Gastrocnemius medialis (tissue), 4 donors: ENCODE data around the gene ATP6V0A1. TPM values are rescaled to one million over a fixed set of nuclear protein-coding genes. Genes with fewer than 3 reads are reported as not detected.
"Not testable (repeated sequence)": the region's sequence is repeated elsewhere in the genome, so short reads cannot be mapped to it uniquely, and the experiment has no call there.

Source experiments
- ATAC-seq, 2 donors: fragments of 150-250 bp; one replicate each; pipeline ENCODE4 v1.9.1; 2016
- DNase-seq, 2 donors: peaks; one replicate each; pipeline ENCODE4 v3.0.0-alpha.2; 2019
- H3K27ac ChIP-seq, 4 donors: fragments of 200-600 bp; sonication (generic); 1 replicate in 1 of 4; 2 replicates in 3 of 4; pipeline ENCODE4 v1.5.1; 2016 to 2018; ENCODE audit warnings: mild to moderate bottlenecking in 2 of 4, moderate library complexity in 1 of 4
- H3K27me3 ChIP-seq, 3 donors: fragments of 200-600 bp; sonication (generic) in 2 of 3; 1 replicate in 1 of 3; 2 replicates in 2 of 3; pipeline versions ENCODE4 v1.5.1 to v1.6.0; 2016 to 2019; ENCODE audit warnings: mild to moderate bottlenecking in 1 of 3, moderate library complexity in 1 of 3
- H3K36me3 ChIP-seq, 2 donors: fragments of 200-600 bp; sonication (generic) in 1 of 2; one replicate each; pipeline ENCODE4 v1.5.1; 2017 to 2018
- H3K4me1 ChIP-seq, 2 donors: fragments of 200-600 bp; sonication (generic) in 1 of 2; one replicate each; pipeline ENCODE4 v1.5.1; 2016 to 2017; ENCODE audit warnings: mild to moderate bottlenecking in 2 of 2
- H3K4me3 ChIP-seq, 4 donors: fragments of 200-600 bp; sonication (generic) in 3 of 4; 1 replicate in 1 of 4; 2 replicates in 3 of 4; pipeline ENCODE4 v1.5.1; 2016 to 2019; ENCODE audit warnings: mild to moderate bottlenecking in 2 of 4
- H3K9me3 ChIP-seq, 3 donors: fragments of 200-600 bp; sonication (generic) in 2 of 3; 1 replicate in 1 of 3; 2 replicates in 2 of 3; pipeline ENCODE4 v1.5.1; 2016 to 2019
- POLR2A ChIP-seq, 2 donors: fragments of 450-650 bp; IDR thresholded peaks; one replicate each; pipeline ENCODE4 v1.6.1; 2017; ENCODE audit warnings: antibody characterized with exemption in 2 of 2, mild to moderate bottlenecking in 2 of 2, moderate library complexity in 2 of 2
- in situ Hi-C, 4 donors: fragments of 200-750 bp; cut with MboI; loops; one replicate each; pipeline versions ENCODE4 v1.15.0 to v1.8.0; 2017; ENCODE audit warnings: low sequenced_read_pairs in 4 of 4
- intact Hi-C: fragments of 100-400 bp; cut with DNase I; formaldehyde crosslinking; loops from one replicate; pipeline ENCODE4 v1.15.1; 2023; ENCODE audit warnings: low total_unique reads
- total RNA-seq, 4 donors: library from RNA; depleted of rRNA; stranded (reverse); fragments of >200 nt; gene quantifications; one replicate each; pipeline versions ENCODE4 v1.1.0 to v1.2.3, GENCODE V29; 2016
- TF ChIP-seq, protein P1 (sequence below), 5 experiments: fragments of 450-650 bp in 3 of 5; fragments of 200-600 bp in 2 of 5; sonication (generic) in 2 of 5; IDR thresholded peaks in 4 of 5; conservative IDR thresholded peaks in 1 of 5; 1 replicate in 4 of 5; 2 replicates in 1 of 5; pipeline ENCODE4 v1.5.1; 2016 to 2019; ENCODE audit warnings: antibody characterized with exemption in 5 of 5, mild to moderate bottlenecking in 3 of 5, moderate library complexity in 3 of 5

ATP6V0A1 gene
- total RNA-seq, 4 donors from 2014 or later = 65.3 to 138 (median 95.3) TPM

DNA sequence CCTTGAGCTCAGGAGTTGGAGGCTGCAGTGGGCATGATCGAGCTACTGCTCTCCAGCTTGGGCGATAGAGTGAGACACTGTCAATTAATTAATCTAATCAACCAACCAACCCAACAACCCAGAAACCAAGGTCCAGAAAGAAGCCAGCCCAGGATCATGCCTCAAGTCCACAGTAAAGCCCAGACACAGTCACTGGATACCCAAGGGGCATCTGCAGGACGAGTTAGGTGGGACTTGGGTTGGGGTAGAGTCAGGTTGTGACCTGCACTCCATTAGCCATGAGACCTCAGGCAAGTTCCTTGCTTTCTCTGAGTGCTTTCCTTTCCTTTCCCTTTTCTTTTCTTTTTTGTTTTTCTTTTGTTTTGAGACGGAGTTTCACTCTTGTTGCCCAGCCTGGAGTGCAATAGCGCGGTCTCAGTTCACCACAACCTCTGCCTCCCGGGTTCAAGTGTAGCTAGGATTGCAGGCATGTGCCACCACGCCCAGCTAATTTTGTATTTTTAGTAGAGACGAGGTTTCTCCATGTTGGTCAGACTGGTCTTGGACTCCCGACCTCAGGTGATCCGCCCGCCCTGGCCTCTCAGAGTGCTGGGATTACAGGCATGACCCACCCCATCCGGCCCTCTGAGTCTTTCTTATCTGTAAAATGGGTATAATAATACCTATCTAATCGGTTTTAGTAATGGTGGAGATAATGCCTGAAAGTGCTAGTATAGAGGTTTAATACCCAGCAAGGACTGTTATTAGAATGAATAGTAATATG is 90.5 kb downstream of the ATP6V0A1 start:
- intact Hi-C loops (no loop called here), in situ Hi-C loops (no loop called here)
- DNase-seq = no peak
- no peaks in the 10 kb centered on the region for H3K9me3 ChIP-seq
- no peak for ATAC-seq
- H3K36me3 ChIP-seq = no peaks in the 10 kb centered on the region
- no peak overlapping the region for H3K4me3 ChIP-seq
- TF ChIP-seq, protein P1, sequence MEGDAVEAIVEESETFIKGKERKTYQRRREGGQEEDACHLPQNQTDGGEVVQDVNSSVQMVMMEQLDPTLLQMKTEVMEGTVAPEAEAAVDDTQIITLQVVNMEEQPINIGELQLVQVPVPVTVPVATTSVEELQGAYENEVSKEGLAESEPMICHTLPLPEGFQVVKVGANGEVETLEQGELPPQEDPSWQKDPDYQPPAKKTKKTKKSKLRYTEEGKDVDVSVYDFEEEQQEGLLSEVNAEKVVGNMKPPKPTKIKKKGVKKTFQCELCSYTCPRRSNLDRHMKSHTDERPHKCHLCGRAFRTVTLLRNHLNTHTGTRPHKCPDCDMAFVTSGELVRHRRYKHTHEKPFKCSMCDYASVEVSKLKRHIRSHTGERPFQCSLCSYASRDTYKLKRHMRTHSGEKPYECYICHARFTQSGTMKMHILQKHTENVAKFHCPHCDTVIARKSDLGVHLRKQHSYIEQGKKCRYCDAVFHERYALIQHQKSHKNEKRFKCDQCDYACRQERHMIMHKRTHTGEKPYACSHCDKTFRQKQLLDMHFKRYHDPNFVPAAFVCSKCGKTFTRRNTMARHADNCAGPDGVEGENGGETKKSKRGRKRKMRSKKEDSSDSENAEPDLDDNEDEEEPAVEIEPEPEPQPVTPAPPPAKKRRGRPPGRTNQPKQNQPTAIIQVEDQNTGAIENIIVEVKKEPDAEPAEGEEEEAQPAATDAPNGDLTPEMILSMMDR (IDR thresholded peaks at IDR 0.05 in 4 of 5, conservative IDR thresholded peaks at IDR 0.05 in 1 of 5) = no peak
- no peak for TF ChIP-seq POLR2A (IDR thresholded peaks at IDR 0.05)
- no peaks in the 10 kb centered on the region for H3K27me3 ChIP-seq
- no peak overlapping the region for H3K27ac ChIP-seq
- H3K4me1 ChIP-seq = peaks cover 4 to 12% of the 10 kb centered on the region in 2 donors

DNA sequence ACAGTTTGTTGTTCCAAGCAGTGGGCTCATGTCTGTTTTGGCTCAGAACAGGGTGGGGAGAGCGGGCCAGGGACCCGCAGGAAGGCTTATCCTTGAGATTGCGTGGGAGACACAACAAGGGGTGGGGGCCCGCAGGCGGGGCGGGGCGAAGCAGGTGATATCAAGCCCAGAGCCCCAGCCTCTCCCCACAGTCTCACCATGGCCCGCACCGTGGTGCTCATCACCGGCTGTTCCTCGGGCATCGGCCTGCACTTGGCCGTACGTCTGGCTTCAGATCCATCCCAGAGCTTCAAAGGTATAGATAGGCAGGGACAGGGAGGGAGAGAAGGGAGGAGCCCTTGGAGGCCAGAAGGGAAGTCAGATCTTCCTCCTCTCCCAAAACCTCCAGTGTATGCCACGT is 94.1 kb downstream of the ATP6V0A1 start, which contains the start of gene HSD17B1:
Gene HSD17B1, plus strand, starts transcription at position 188 of the 400 bp plus-strand sequence. Its CDS starts 11 bp downstream, at position 199.
- in situ Hi-C loops, ATAC-seq, H3K9me3 ChIP-seq, H3K36me3 ChIP-seq, H3K27me3 ChIP-seq, intact Hi-C loops, DNase-seq: not testable (repeated sequence)
- peaks cover 13 to 21% of the 10 kb centered on the region in 2 donors for H3K4me1 ChIP-seq
- peak within 1 kb of the TSS; percentile 73 to 97 (median 94) for H3K4me3 ChIP-seq
- peak within 1 kb of the TSS; percentile 87 to 91 (median 90) for H3K27ac ChIP-seq

DNA sequence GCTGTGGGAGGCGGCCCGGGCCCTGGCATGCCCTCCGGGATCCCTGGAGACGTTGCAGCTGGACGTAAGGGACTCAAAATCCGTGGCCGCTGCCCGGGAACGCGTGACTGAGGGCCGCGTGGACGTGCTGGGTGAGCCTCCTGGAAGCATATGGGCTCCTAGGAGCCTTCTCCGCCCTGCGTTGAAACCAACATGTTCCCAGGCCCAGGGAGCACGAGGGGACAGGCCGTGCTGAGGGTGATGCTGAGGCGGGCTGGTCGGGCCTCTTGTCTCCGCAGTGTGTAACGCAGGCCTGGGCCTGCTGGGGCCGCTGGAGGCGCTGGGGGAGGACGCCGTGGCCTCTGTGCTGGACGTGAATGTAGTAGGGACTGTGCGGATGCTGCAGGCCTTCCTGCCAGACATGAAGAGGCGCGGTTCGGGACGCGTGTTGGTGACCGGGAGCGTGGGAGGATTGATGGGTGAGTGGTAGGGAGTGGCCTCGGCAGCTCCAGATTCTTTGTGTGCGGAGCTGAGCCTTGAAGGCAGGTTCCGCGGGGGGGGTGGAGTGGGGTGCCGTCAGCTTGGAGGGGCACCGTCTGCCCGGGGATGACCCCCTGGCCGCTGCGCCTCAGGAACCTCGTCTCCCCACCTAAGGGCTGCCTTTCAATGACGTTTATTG is 94.6 kb downstream of the ATP6V0A1 start:
- no peaks in the 10 kb centered on the region for H3K9me3 ChIP-seq
- in situ Hi-C loops (no loop called here), intact Hi-C loops (no loop called here)
- ATAC-seq = no peak
- TF ChIP-seq POLR2A (IDR thresholded peaks at IDR 0.05) = no peak
- TF ChIP-seq, protein P1 (IDR thresholded peaks at IDR 0.05 in 4 of 5, conservative IDR thresholded peaks at IDR 0.05 in 1 of 5) = no peak
- H3K4me3 ChIP-seq = peak overlapping the region in 2 of 4 donors; percentile 73 to 97
- peaks cover 13 to 21% of the 10 kb centered on the region in 2 donors for H3K4me1 ChIP-seq
- DNase-seq = no peak
- no peaks in the 10 kb centered on the region for H3K36me3 ChIP-seq
- no peaks in the 10 kb centered on the region for H3K27me3 ChIP-seq
- peak overlapping the region in 3 of 4 donors; percentile 89 to 91 (median 90) for H3K27ac ChIP-seq

DNA sequence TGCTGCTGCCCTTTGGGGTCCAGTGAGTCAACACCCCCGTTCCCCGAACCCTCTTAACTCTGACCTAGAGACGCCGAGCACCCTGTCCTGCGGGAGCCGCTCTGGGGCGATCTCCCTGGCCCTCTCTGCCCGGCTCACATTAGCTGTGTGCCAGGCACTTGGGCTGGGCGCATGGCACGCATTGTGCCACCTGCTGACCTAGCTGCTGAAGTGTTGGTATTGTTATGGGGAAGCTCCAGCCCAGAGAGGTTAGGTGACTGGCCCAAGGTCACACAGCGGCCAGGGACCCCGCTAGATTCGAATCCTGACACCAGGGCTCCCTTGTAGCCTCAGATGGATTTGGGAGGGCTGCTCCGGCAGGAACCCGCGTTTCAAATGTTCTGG is 95.2 kb downstream of the ATP6V0A1 start:
- Histone ChIP-seq H3K4me3 (peak overlapping the region; percentile 73 to 97 (median 94)), H3K9me3 (no peaks in the 10 kb centered on the region), H3K27ac (peak overlapping the region; percentile 87 to 91 (median 90)), H3K36me3 (no peaks in the 10 kb centered on the region), H3K4me1 (peaks cover 13 to 18% of the 10 kb centered on the region in 2 donors), H3K27me3 (no peaks in the 10 kb centered on the region)
- in situ Hi-C loops (no loop called here), intact Hi-C loops (loop anchor here (2.0 kb wide), 1 partner anchor 17 kb away; the partner anchor contains the start of gene NAGLU)
- TF ChIP-seq, protein P1 (IDR thresholded peaks at IDR 0.05 in 4 of 5, conservative IDR thresholded peaks at IDR 0.05 in 1 of 5) = no peak
- TF ChIP-seq POLR2A (IDR thresholded peaks at IDR 0.05) = no peak
- ATAC-seq = peak; percentile 12 to 32
- DNase-seq = no peak
